OCI-LY3 (cell line): ENCODE measurements around the gene ESRRB.

Experiments
- H2AFZ ChIP-seq: fragments of 200-600, 300-600 bp; shearing (Covaris generic); 2 replicates; pipeline ENCODE4 v1.6.0; 2014; ENCODE audit warnings: antibody characterized with exemption, low read depth, low read length
- H3K27ac ChIP-seq: fragments of 200-600, 300-600 bp; sonication (generic); 2 replicates; pipeline ENCODE4 v1.5.1; 2014; ENCODE audit warnings: mild to moderate bottlenecking, low read length, moderate library complexity, mixed read lengths
- H3K27me3 ChIP-seq: fragments of 200-600, 300-600 bp; sonication (generic); 2 replicates; pipeline ENCODE4 v1.6.1; 2014; ENCODE audit warnings: low read depth, low read length, mixed read lengths
- H3K36me3 ChIP-seq: fragments of 200-600, 300-600 bp; sonication (generic); replicated peaks from 2 replicates; pipeline ENCODE3; 2014; ENCODE audit warnings: low read depth, low read length, mixed read lengths
- H3K4me1 ChIP-seq: fragments of 300-600, 200-600 bp; sonication (generic); 2 replicates; pipeline ENCODE4 v1.6.1; 2014; ENCODE audit warnings: low read length, mixed read lengths
- H3K4me2 ChIP-seq: fragments of 200-600, 300-600 bp; sonication (generic); 2 replicates; pipeline ENCODE4 v1.6.1; 2014; ENCODE audit warnings: low read length, mixed read lengths
- H3K4me3 ChIP-seq: fragments of 300-600, 200-600 bp; sonication (generic); 2 replicates; pipeline ENCODE4 v1.5.1; 2014; ENCODE audit warnings: antibody characterized with exemption, mild to moderate bottlenecking, low read length, moderate library complexity
- H3K79me2 ChIP-seq: fragments of 300-600, 200-600 bp; shearing (Covaris generic); 2 replicates; pipeline ENCODE4 v1.6.1; 2014; ENCODE audit warnings: mild to moderate bottlenecking, low read length, mixed read lengths
- H3K9ac ChIP-seq: fragments of 300-600, 200-600 bp; shearing (Covaris generic); 2 replicates; pipeline ENCODE4 v1.6.0; 2014; ENCODE audit warnings: mild to moderate bottlenecking, low read length, moderate library complexity
- H3K9me3 ChIP-seq: fragments of 200-600, 300-600 bp; shearing (Covaris generic); 2 replicates; pipeline ENCODE4 v1.6.1; 2014; ENCODE audit warnings: low read length, mixed read lengths; ENCODE audit not compliant: insufficient read depth
- H4K20me1 ChIP-seq: fragments of 200-600, 300-600 bp; sonication (generic); 2 replicates; pipeline ENCODE4 v1.6.1; 2016; ENCODE audit warnings: low read length, mixed read lengths; ENCODE audit not compliant: insufficient read depth
- CTCF ChIP-seq: fragments of 200-600, 300-600 bp; sonication (generic); IDR thresholded peaks from 2 replicates; pipeline ENCODE4 v1.5.1; 2014; ENCODE audit warnings: antibody characterized with exemption, low read length, low read depth
- EZH2phosphoT487 ChIP-seq: fragments of 200-600 bp; shearing (Covaris generic); IDR thresholded peaks from 2 replicates; pipeline ENCODE4 v1.6.1; 2018; ENCODE audit warnings: antibody characterized with exemption, mixed run types, low read depth

Gene ESRRB

GRCh38 chr14:76355771-76356170, 20.2 kb upstream of the ESRRB start:
- Histone ChIP-seq H2AFZ (no peak overlapping the region), H3K36me3 (no peaks in the 10 kb centered on the region), H3K4me2 (no peak overlapping the region), H3K9me3 (no peaks in the 10 kb centered on the region), H3K79me2 (no peaks in the 10 kb centered on the region), H3K4me3 (no peak overlapping the region), H4K20me1 (no peaks in the 10 kb centered on the region), H3K27me3 (peaks cover 12% of the 10 kb centered on the region), H3K9ac (no peak overlapping the region), H3K4me1 (peaks cover 3% of the 10 kb centered on the region; the same call in 1 of the 2 replicates), H3K27ac (no peak overlapping the region)
- TF ChIP-seq EZH2phosphoT487 (no peak), CTCF (no peak)

DNA sequence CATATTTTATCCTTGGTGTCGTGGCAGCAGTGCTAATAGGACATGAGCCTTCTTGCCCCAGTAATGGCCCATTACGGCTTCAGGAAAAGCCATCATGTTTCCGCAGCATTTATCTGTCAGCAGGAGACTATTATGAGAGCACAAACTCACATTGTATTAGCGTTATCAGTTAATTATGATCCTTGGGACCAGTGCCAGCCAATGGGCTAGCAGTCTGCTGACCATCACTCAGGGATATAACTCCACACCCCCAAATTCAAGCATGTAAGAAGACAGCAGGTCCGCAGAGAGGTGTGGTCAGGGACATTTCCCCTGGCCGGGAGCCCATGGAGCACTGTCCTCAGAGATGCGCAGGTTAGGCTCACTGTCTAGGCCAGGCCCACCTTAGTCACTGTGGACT, 4.9 kb upstream of the ESRRB start:
- H3K9ac ChIP-seq: no peak overlapping the region
- H4K20me1 ChIP-seq: no peaks in the 10 kb centered on the region
- TF ChIP-seq EZH2phosphoT487 (no peak), CTCF (no peak)
- H3K9me3 ChIP-seq: no peaks in the 10 kb centered on the region
- H3K36me3 ChIP-seq: no peaks in the 10 kb centered on the region
- H3K79me2 ChIP-seq: no peaks in the 10 kb centered on the region
- no peaks in the 10 kb centered on the region for H3K27me3 ChIP-seq
- H3K4me1 ChIP-seq: no peaks in the 10 kb centered on the region
- no peak overlapping the region for H3K27ac ChIP-seq
- no peak overlapping the region for H3K4me2 ChIP-seq
- no peak overlapping the region for H2AFZ ChIP-seq
- no peak overlapping the region for H3K4me3 ChIP-seq

- Histone ChIP-seq H3K4me2 (no peak overlapping the region), H3K4me1 (no peaks in the 10 kb centered on the region), H3K79me2 (no peaks in the 10 kb centered on the region), H3K27me3 (peaks cover 5% of the 10 kb centered on the region), H4K20me1 (no peaks in the 10 kb centered on the region), H3K27ac (no peak overlapping the region), H3K4me3 (no peak overlapping the region), H3K9me3 (no peaks in the 10 kb centered on the region), H3K36me3 (no peaks in the 10 kb centered on the region), H3K9ac (no peak overlapping the region), H2AFZ (no peak overlapping the region)
- TF ChIP-seq EZH2phosphoT487 (no peak), CTCF (no peak)
Measured at GRCh38 chr14:76373456-76373855, 2.5 kb upstream of the ESRRB start.

GRCh38 chr14:76375484-76375883, 453 bp upstream of the ESRRB start:
- no peak overlapping the region for H3K27ac ChIP-seq
- H3K9ac ChIP-seq: no peak overlapping the region
- H3K4me2 ChIP-seq: no peak overlapping the region
- peaks cover 16% of the 10 kb centered on the region for H3K27me3 ChIP-seq
- H3K79me2 ChIP-seq: no peaks in the 10 kb centered on the region
- H2AFZ ChIP-seq: no peak overlapping the region
- H3K36me3 ChIP-seq: no peaks in the 10 kb centered on the region
- no peak for TF ChIP-seq EZH2phosphoT487
- TF ChIP-seq CTCF: no peak
- H3K4me1 ChIP-seq: no peaks in the 10 kb centered on the region
- no peaks in the 10 kb centered on the region for H4K20me1 ChIP-seq
- H3K4me3 ChIP-seq: no peak overlapping the region
- no peaks in the 10 kb centered on the region for H3K9me3 ChIP-seq
